CD4-positive, alpha-beta T cell treated with Interleukin-12 subunit alpha and Interleukin-12 subunit beta, for 1 hour (primary cell): ENCODE results near the gene SPEG.

Experiments
- DNase-seq: peaks from one replicate; pipeline ENCODE4 v3.0.0-alpha.2; 2020

The SPEG gene

GRCh38 chr2:219482674-219483405 is 48.2 kb downstream of the SPEG start:
- DNase-seq = no peak

- DNase-seq = no peak
Observed at GRCh38 chr2:219483451-219484342, 49.1 kb downstream of the SPEG start.

GRCh38 chr2:219484343-219485200 is 49.9 kb downstream of the SPEG start:
- no peak for DNase-seq

- no peak for DNase-seq
Observed at GRCh38 chr2:219485201-219485580, 50.5 kb downstream of the SPEG start.

- DNase-seq = no peak
Observed at GRCh38 chr2:219486380-219486959, 51.8 kb downstream of the SPEG start.

- DNase-seq = no peak
Observed at GRCh38 chr2:219488149-219488843, 53.7 kb downstream of the SPEG start.

- no peak for DNase-seq
Observed at GRCh38 chr2:219488844-219489194, 54.2 kb downstream of the SPEG start.

- no peak for DNase-seq
Observed at GRCh38 chr2:219489315-219489714, 54.7 kb downstream of the SPEG start.

GRCh38 chr2:219490186-219490585 is 55.5 kb downstream of the SPEG start:
- no peak for DNase-seq

- DNase-seq = no peak
Observed at GRCh38 chr2:219490600-219491130, 56.0 kb downstream of the SPEG start.

GRCh38 chr2:219491278-219491963 is 56.8 kb downstream of the SPEG start:
- DNase-seq = no peak

GRCh38 chr2:219492575-219492974 is 57.9 kb downstream of the SPEG start:
- no peak for DNase-seq

GRCh38 chr2:219493086-219493485 is 58.4 kb downstream of the SPEG start:
- no peak for DNase-seq

- no peak for DNase-seq
Observed at GRCh38 chr2:219494952-219495530, 60.4 kb downstream of the SPEG start.

- peak; percentile 60 for DNase-seq
Observed at GRCh38 chr2:219495531-219496122, 61.0 kb downstream of the SPEG start.

GRCh38 chr2:219496247-219496824 is 61.7 kb downstream of the SPEG start:
- no peak for DNase-seq

GRCh38 chr2:219496825-219497494 is 62.3 kb downstream of the SPEG start:
- DNase-seq = no peak

- DNase-seq = peak; percentile 45
Observed at GRCh38 chr2:219497495-219498279, 63.0 kb downstream of the SPEG start.
